Parathyroid adenoma (tissue), 2 donors: ENCODE measurements around the gene CAPN14.

Experiments used
- H2AFZ ChIP-seq: fragments of 300-600 bp; sonication (generic); one replicate; pipeline ENCODE4 v1.7.0; 2017; ENCODE audit warnings: antibody characterized with exemption, mild to moderate bottlenecking
- H3K27ac ChIP-seq: fragments of 300-600 bp; sonication (generic); one replicate; pipeline ENCODE4 v1.7.0; 2017
- H3K27me3 ChIP-seq: fragments of 300-600 bp; sonication (generic); one replicate; pipeline ENCODE4 v1.7.0; 2017; ENCODE audit warnings: low read length; ENCODE audit not compliant: control insufficient read depth, insufficient read depth
- H3K36me3 ChIP-seq: fragments of 300-600 bp; sonication (generic); one replicate; pipeline ENCODE4 v1.7.0; 2017; ENCODE audit warnings: low read length; ENCODE audit not compliant: control insufficient read depth, insufficient read depth
- H3K4me1 ChIP-seq: fragments of 300-600 bp; sonication (generic); one replicate; pipeline ENCODE4 v1.7.0; 2017; ENCODE audit warnings: control low read depth
- H3K4me2 ChIP-seq: fragments of 300-600 bp; sonication (generic); one replicate; pipeline ENCODE4 v1.7.0; 2017; ENCODE audit warnings: low read length
- H3K4me3 ChIP-seq: fragments of 300-600 bp; sonication (generic); one replicate; pipeline ENCODE4 v1.7.0; 2017; ENCODE audit warnings: low read depth, low read length
- H3K79me2 ChIP-seq: fragments of 300-600 bp; sonication (generic); one replicate; pipeline ENCODE4 v1.7.0; 2017; ENCODE audit warnings: control low read depth
- H3K9ac ChIP-seq: fragments of 300-600 bp; sonication (generic); one replicate; pipeline ENCODE4 v1.7.0; 2017; ENCODE audit warnings: mild to moderate bottlenecking
- H3K9me3 ChIP-seq: fragments of 300-600 bp; sonication (generic); one replicate; pipeline ENCODE4 v1.7.0; 2017; ENCODE audit warnings: low read length; ENCODE audit not compliant: control insufficient read depth
- TF ChIP-seq, protein P1 (sequence below): fragments of 300-600 bp; sonication (generic); IDR thresholded peaks from one replicate; pipeline ENCODE4 v1.7.0; 2017; ENCODE audit warnings: antibody characterized with exemption, mild to moderate bottlenecking
- donor health status: primary hyperparathyroidism.

Gene CAPN14

DNA sequence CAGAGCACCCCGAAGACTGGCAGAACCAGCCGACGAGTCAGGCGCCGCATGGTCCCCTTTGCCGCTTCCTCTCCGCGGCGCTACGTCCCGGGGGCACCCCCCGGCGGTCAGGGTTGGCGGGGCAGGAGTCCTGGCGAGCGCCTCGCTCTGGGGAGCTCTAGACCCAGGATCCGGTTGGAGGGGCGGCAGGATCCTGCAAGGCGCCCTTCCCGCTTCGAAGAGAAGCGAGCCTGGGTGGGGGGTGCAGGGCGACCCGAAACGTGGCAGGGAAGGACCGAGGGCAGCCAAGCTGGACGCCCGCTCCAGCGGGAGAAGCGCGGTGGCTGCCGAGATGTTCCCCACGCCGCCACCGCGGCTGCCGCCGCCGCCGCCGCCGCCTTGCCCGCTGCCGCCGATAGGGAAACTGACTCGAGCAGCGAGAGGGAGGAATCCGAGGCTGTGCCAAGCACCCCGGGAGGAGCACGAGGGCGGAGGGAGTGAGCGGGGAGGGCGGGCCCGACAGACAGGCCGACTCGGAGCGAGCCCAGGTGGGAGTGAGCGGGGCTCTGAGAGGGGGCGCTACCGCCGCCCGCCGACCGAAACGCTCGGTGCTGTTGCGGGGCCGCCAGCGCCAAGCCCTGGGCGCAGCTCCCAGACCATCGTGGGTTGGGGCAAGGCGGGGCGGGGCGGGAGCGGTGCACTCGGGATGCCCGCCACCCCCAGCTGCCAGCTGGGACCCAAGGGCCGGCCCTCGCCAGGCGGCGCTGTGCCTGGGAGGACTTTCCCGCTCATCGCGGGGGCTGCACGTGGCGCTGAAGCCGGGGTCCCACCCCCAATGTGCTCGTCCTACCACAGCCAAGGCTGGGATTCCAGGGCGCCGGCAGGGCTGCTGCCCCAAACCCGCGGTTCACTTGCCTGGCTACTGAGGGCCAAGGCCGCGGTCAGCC lies 79.0 kb downstream of the CAPN14 start, which contains the start of gene GALNT14:
GALNT14 (minus strand) TSS at position 404 of the 926 bp plus-strand sequence; CDS start at position 50, 354 bp downstream.
- Histone ChIP-seq H3K9ac (no peak within 1 kb of the TSS), H2AFZ (peak within 1 kb of the TSS; percentile 93), H3K27ac (no peak within 1 kb of the TSS), H3K4me2 (peak within 1 kb of the TSS; percentile 86), H3K9me3 (no peaks in the 10 kb centered on the region), H3K36me3 (no peaks in the 10 kb centered on the region), H3K79me2 (no peaks in the 10 kb centered on the region), H3K27me3 (peaks cover 4% of the 10 kb centered on the region), H3K4me3 (peak within 1 kb of the TSS; percentile 37), H3K4me1 (no peaks in the 10 kb centered on the region)
- TF ChIP-seq, protein P1, sequence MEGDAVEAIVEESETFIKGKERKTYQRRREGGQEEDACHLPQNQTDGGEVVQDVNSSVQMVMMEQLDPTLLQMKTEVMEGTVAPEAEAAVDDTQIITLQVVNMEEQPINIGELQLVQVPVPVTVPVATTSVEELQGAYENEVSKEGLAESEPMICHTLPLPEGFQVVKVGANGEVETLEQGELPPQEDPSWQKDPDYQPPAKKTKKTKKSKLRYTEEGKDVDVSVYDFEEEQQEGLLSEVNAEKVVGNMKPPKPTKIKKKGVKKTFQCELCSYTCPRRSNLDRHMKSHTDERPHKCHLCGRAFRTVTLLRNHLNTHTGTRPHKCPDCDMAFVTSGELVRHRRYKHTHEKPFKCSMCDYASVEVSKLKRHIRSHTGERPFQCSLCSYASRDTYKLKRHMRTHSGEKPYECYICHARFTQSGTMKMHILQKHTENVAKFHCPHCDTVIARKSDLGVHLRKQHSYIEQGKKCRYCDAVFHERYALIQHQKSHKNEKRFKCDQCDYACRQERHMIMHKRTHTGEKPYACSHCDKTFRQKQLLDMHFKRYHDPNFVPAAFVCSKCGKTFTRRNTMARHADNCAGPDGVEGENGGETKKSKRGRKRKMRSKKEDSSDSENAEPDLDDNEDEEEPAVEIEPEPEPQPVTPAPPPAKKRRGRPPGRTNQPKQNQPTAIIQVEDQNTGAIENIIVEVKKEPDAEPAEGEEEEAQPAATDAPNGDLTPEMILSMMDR: peak; percentile 53

DNA sequence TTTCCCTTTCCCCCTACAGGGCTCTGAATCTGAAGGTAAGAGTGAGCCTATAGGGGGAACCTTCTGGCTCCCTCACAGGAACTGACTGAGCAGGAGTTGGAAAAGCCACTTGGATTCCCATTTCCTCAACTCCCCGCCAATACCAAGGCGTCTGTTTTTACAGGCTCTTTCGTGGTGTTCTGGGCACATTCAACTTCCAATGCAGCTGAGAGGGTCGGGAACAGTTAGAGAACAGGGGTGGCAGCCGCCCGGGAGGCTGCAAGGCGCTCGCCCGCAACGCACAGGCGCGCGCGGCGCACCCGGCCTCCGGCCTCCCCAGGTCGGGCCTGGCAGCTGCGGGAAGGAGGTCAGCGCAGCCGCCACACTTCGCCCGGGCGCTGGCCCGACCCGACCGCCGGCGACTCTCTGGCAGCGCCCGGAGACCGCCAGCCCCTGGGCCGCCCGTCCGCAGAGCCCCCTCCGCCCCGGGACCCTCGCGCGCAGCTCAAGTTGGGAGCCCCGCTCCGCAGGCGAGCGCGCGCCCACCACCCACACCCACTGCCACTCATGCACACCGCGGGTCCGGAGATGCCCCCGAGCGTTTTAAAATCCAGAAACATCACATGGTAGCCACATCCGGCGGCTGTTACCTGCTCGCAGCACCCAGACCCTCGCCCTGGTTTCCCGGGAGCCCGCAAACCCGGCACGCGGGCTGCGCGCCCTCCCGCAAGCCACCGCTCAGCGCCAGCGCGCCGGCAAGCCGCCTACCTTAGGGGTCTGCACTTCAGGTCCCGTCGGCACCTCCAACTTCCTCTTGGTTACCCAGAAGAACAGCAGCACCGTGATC lies 79.9 kb downstream of the CAPN14 start:
- TF ChIP-seq, protein P1: no peak
- no peaks in the 10 kb centered on the region for H3K36me3 ChIP-seq
- H3K27me3 ChIP-seq: peaks cover 4% of the 10 kb centered on the region
- H3K27ac ChIP-seq: no peak overlapping the region
- H3K79me2 ChIP-seq: no peaks in the 10 kb centered on the region
- H3K4me3 ChIP-seq: peak overlapping the region; percentile 37
- H3K9ac ChIP-seq: no peak overlapping the region
- H2AFZ ChIP-seq: peak overlapping the region; percentile 93
- no peaks in the 10 kb centered on the region for H3K4me1 ChIP-seq
- peak overlapping the region; percentile 86 for H3K4me2 ChIP-seq
- H3K9me3 ChIP-seq: no peaks in the 10 kb centered on the region

DNA sequence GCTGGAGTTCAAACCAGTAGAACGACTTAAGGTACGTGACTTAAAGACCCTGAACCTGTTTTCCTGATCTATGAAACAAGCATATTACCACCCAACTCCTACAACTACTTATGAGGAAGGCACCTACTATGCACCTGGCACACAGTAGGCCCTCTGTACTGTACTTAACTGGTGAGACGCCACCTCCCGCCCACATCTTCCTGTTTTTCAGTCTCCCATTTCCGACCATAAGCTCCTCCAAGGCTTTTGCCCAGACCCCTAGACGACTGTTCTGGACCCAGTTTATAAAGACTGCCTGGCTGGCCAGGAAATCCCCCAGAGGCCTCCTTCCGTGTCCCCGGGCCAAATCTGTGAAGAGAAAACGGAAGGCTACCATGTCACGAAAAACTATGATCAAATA lies 80.6 kb downstream of the CAPN14 start:
- no peaks in the 10 kb centered on the region for H3K9me3 ChIP-seq
- no peaks in the 10 kb centered on the region for H3K79me2 ChIP-seq
- H3K4me1 ChIP-seq: no peaks in the 10 kb centered on the region
- TF ChIP-seq, protein P1: no peak
- no peaks in the 10 kb centered on the region for H3K36me3 ChIP-seq
- H3K4me3 ChIP-seq: no peak overlapping the region
- H2AFZ ChIP-seq: no peak overlapping the region
- no peak overlapping the region for H3K9ac ChIP-seq
- H3K27ac ChIP-seq: no peak overlapping the region
- no peak overlapping the region for H3K4me2 ChIP-seq
- H3K27me3 ChIP-seq: peaks cover 4% of the 10 kb centered on the region

DNA sequence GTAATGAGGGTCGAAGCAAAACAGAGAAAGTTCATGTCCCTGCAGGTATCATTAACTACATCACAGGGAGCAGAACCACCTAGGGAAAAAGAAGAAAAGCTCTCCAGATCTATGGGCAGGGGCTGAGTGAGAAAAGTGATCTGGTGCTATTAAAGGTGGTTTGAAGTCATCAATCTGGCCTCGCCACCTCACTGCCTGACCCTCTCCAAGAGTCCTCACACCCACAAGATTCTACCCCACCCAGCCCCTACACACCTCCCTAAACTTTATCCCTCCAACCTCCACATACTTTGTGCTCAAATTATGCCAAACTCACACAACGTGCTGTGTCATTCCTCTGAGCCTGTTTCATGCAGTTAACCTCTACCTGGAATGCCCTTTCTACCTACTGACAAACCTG lies 81.3 kb downstream of the CAPN14 start:
- Histone ChIP-seq H3K79me2 (no peaks in the 10 kb centered on the region), H2AFZ (no peak overlapping the region), H3K9me3 (no peaks in the 10 kb centered on the region), H3K4me2 (no peak overlapping the region), H3K36me3 (no peaks in the 10 kb centered on the region), H3K27ac (no peak overlapping the region), H3K4me3 (no peak overlapping the region), H3K4me1 (no peaks in the 10 kb centered on the region), H3K27me3 (peaks cover 4% of the 10 kb centered on the region), H3K9ac (no peak overlapping the region)
- TF ChIP-seq, protein P1: no peak
